Measurements from ENCODE around the gene HYAL2. TPM values are rescaled to one million over a fixed set of nuclear protein-coding genes. Genes with fewer than 3 reads are reported as not detected.

Gene HYAL2
- total and polyA plus RNA-seq, 9 of the 15 experiments (the other 6 are each of a cell fraction or from before 2014, with no cell fraction given), result 0.36 to 22.7 (median 11.4) TPM; not detected in 1

GRCh38 chr3:50370594-50370993 lies 48.0 kb upstream of the HYAL2 start (continued):
- TF ChIP-seq MYC (IDR thresholded peaks at IDR 0.05; ENCODE audit: low read depth, low read length) (0 out of 2 replicates have a peak, but pooled peaks have one; percentile 42), MYC (CRISPR knock-in tag; IDR thresholded peaks at IDR 0.05; ENCODE audit: borderline replicate concordance, low read depth) (no peak), POLR3A (IDR thresholded peaks at IDR 0.05; ENCODE audit: borderline replicate concordance, extremely low read depth, insufficient read depth, insufficient read length) (no peak), SMARCA4 (IDR thresholded peaks at IDR 0.05) (no peak), SMARCE1 (IDR thresholded peaks at IDR 0.05) (no peak), REST (IDR thresholded peaks at IDR 0.05; ENCODE audit: borderline replicate concordance) (peak; percentile 54; the same call in 1 of the 2 replicates), REST (CRISPR knock-in tag; IDR thresholded peaks at IDR 0.05; ENCODE audit: low read depth) (no peak), ZNF263 (CRISPR knock-in tag; IDR thresholded peaks at IDR 0.05; ENCODE audit: borderline replicate concordance) (0 out of 2 replicates have a peak, but pooled peaks have one; percentile 15), POLR3G (IDR thresholded peaks at IDR 0.05; ENCODE audit: extremely low read depth, insufficient read length, insufficient replicate concordance) (no peak), ZNF696 (CRISPR knock-in tag; conservative IDR thresholded peaks at IDR 0.05) (no peak), SP1 (CRISPR knock-in tag; IDR thresholded peaks at IDR 0.05) (no peak), CTCF (IDR thresholded peaks at IDR 0.05 in 2 of 3, conservative IDR thresholded peaks at IDR 0.05 in 1 of 3; ENCODE audit: insufficient read depth in 2 of 3, low read depth in 1 of 3, low read length in 3 of 3) (peak; percentile 46 to 72 (median 55)), MIER1 (IDR thresholded peaks at IDR 0.05; ENCODE audit: low read depth) (no peak), ZBTB34 (CRISPR knock-in tag; IDR thresholded peaks at IDR 0.05) (no peak), ZC3H11A (IDR thresholded peaks at IDR 0.05; ENCODE audit: low read depth, low read length) (no peak), ELF4 (CRISPR knock-in tag; IDR thresholded peaks at IDR 0.05) (no peak), ZSCAN29 (IDR thresholded peaks at IDR 0.05) (peak; percentile 69; the same call in 1 of the 2 replicates), ZNF408 (CRISPR knock-in tag; IDR thresholded peaks at IDR 0.05; ENCODE audit: low read depth) (no peak), SMAD2 (IDR thresholded peaks at IDR 0.05; ENCODE audit: low read depth, low read length) (no peak)
